B cell (primary cell): Measurements from ENCODE around the gene AADACL3. TPM values are rescaled to one million over a fixed set of nuclear protein-coding genes. Genes with fewer than 3 reads are reported as not detected.

Source experiments
- ATAC-seq: fragments of 200-7000 bp; cut with Tn5 transposase; one replicate; pipeline ENCODE4 v1.10.0; 2021; ENCODE audit warnings: low read depth, mild to moderate bottlenecking, moderate number of reproducible peaks, moderate library complexity
- CTCF ChIA-PET: fragments of 350-600 bp; sonication (Branson Sonifier 250); formaldehyde crosslinking; loops from one replicate; lab custom pipeline; 2021; ENCODE audit warnings: antibody characterized with exemption, inconsistent platforms; lab: Charles Lee
- POLR2A ChIA-PET: fragments of 350-600 bp; sonication (Branson Sonifier 250); formaldehyde crosslinking; loops from one replicate; lab custom pipeline; 2021; ENCODE audit warnings: antibody characterized with exemption; lab: Charles Lee
- DNase-seq: peaks from one replicate; pipeline ENCODE4 v3.0.0; 2013
- H2AFZ ChIP-seq: 2 replicates; pipeline ENCODE4 v1.6.1; 2012; ENCODE audit warnings: mild to moderate bottlenecking, low read depth, low read length; ENCODE audit not compliant: insufficient read depth, poor library complexity, severe bottlenecking
- H3K27ac ChIP-seq, 2 donors: 1 replicate in 1 of 2; 2 replicates in 1 of 2; pipeline ENCODE4 v1.5.1; 2012 to 2013; ENCODE audit warnings: low read length in 2 of 2, mild to moderate bottlenecking in 2 of 2, moderate library complexity in 1 of 2
- H3K27me3 ChIP-seq, 4 experiments: fragments of 200-600 bp in 1 of 4; sonication (generic) in 1 of 4; replicated peaks in 1 of 4; 1 replicate in 2 of 4; 2 replicates in 2 of 4; pipeline versions ENCODE4 v1.6.1 to v1.7.0; 2013 to 2016; ENCODE audit warnings: low read length in 3 of 4, mild to moderate bottlenecking in 2 of 4, mixed read lengths in 1 of 4, moderate library complexity in 1 of 4; ENCODE audit not compliant: insufficient read depth in 4 of 4, control insufficient read depth in 3 of 4; ENCODE audit errors: control extremely low read depth in 1 of 4
- H3K36me3 ChIP-seq, 2 experiments: replicated peaks in 1 of 2; 1 replicate in 1 of 2; 2 replicates in 1 of 2; pipeline versions ENCODE4 v1.6.1 to v1.7.1; 2013; ENCODE audit warnings: low read length in 1 of 2; ENCODE audit not compliant: insufficient read depth in 2 of 2, control insufficient read depth in 1 of 2; ENCODE audit errors: control extremely low read depth in 1 of 2, extremely low read depth in 1 of 2
- H3K4me1 ChIP-seq, 2 donors: fragments of 200-600 bp in 1 of 2; sonication (generic) in 1 of 2; 1 replicate in 1 of 2; 2 replicates in 1 of 2; pipeline versions ENCODE4 v1.5.1 to v1.6.1; 2013 to 2017; ENCODE audit warnings: low read length in 2 of 2; ENCODE audit not compliant: control insufficient read depth in 2 of 2, insufficient read depth in 2 of 2
- H3K4me2 ChIP-seq: replicated peaks from 2 replicates; pipeline ENCODE3; 2012; ENCODE audit warnings: mild to moderate bottlenecking, low read depth, low read length; ENCODE audit not compliant: poor library complexity, severe bottlenecking
- H3K4me3 ChIP-seq, 5 experiments: fragments of 200-600 bp in 1 of 5; sonication (generic) in 1 of 5; 1 replicate in 3 of 5; 2 replicates in 2 of 5; pipeline versions ENCODE4 v1.5.1 to v1.7.0; 2011 to 2016; ENCODE audit warnings: low read length in 4 of 5, mild to moderate bottlenecking in 4 of 5, low read depth in 2 of 5, control low read depth in 1 of 5, moderate library complexity in 1 of 5; ENCODE audit not compliant: insufficient read depth in 1 of 5; ENCODE audit errors: control extremely low read depth in 1 of 5, extremely low read depth in 1 of 5
- H3K79me2 ChIP-seq: fragments of 200-600 bp; sonication (generic); one replicate; pipeline ENCODE4 v1.6.0; 2016; ENCODE audit warnings: low read length; ENCODE audit not compliant: control insufficient read depth, insufficient read depth
- H3K9ac ChIP-seq: fragments of 200-600 bp; sonication (generic); 2 replicates; pipeline ENCODE4 v1.6.1; 2017; ENCODE audit warnings: mild to moderate bottlenecking, low read length, moderate library complexity
- H3K9me3 ChIP-seq, 3 donors: one replicate each; pipeline versions ENCODE4 v1.6.1 to v1.7.1; 2013; ENCODE audit warnings: low read length in 2 of 3; ENCODE audit not compliant: control insufficient read depth in 2 of 3, insufficient read depth in 1 of 3; ENCODE audit errors: control extremely low read depth in 1 of 3
- H4K20me1 ChIP-seq: 2 replicates; pipeline ENCODE4 v1.6.0; 2012; ENCODE audit warnings: mild to moderate bottlenecking, low read length; ENCODE audit not compliant: insufficient read depth, control insufficient read depth, poor library complexity, severe bottlenecking
- H3K27ac Mint-ChIP-seq: one replicate; pipeline ENCODE4 v1.8.0; 2021; ENCODE audit warnings: mixed read lengths
- H3K27me3 Mint-ChIP-seq: one replicate; pipeline ENCODE4 v1.8.0; 2021; ENCODE audit warnings: mixed read lengths
- H3K4me1 Mint-ChIP-seq: one replicate; pipeline ENCODE4 v1.8.0; 2021; ENCODE audit warnings: mixed read lengths
- H3K4me3 Mint-ChIP-seq: one replicate; pipeline ENCODE4 v1.8.0; 2021; ENCODE audit warnings: mixed read lengths
- H3K9me3 Mint-ChIP-seq: one replicate; pipeline ENCODE4 v1.8.0; 2022; ENCODE audit warnings: mixed read lengths; ENCODE audit not compliant: insufficient read depth
- CTCF ChIP-seq: fragments of 200-600 bp; IDR thresholded peaks from one replicate; pipeline ENCODE4 v1.8.0; 2022; ENCODE audit warnings: antibody characterized with exemption, mild to moderate bottlenecking
- EZH2 ChIP-seq: IDR thresholded peaks from 2 replicates; pipeline ENCODE4 v1.6.1; 2012; ENCODE audit warnings: borderline replicate concordance, low read depth, mild to moderate bottlenecking, moderate library complexity, low read length; ENCODE audit not compliant: insufficient read depth, poor library complexity, severe bottlenecking
- WGBS: methylation state at CpG from one replicate; pipeline ENCODE4 v1.1.5; 2013; ENCODE audit warnings: missing lambda C conversion rate; ENCODE audit not compliant: insufficient coverage; 5-methylcytosine and 5-hydroxymethylcytosine counted together
- intact Hi-C: fragments of 100-400 bp; cut with micrococcal nuclease; formaldehyde crosslinking; loops from one replicate; pipeline ENCODE4 v1.10.0; 2022
- polyA plus RNA-seq: library from polyadenylated mRNA; depleted of rRNA; stranded (reverse); fragments of >200 nt; gene quantifications from 2 replicates; pipeline ENCODE4 v1.2.3, GENCODE V29; 2012
- total RNA-seq, 2 donors: library from RNA; stranded (reverse); fragments of 120-200 nt in 1 of 2; gene quantifications; 1 replicate in 1 of 2; 2 replicates in 1 of 2; pipeline versions ENCODE4 v1.2.3 to v1.2.4, GENCODE V29; 2013 to 2022

The AADACL3 gene
- total and polyA plus RNA-seq, 2 donors (not counting 1 experiment from before 2014, with no cell fraction given): not detected

- Histone ChIP-seq H3K27me3 (no peaks in the 10 kb centered on the region), H3K4me2 (no peak overlapping the region), H3K9me3 (no peaks in the 10 kb centered on the region), H4K20me1 (no peaks in the 10 kb centered on the region), H3K4me3 (no peak overlapping the region), H3K4me1 (no peaks in the 10 kb centered on the region), H3K27ac (no peak overlapping the region), H3K9ac (no peak overlapping the region), H2AFZ (no peak overlapping the region), H3K79me2 (no peaks in the 10 kb centered on the region), H3K36me3 (no peaks in the 10 kb centered on the region)
- WGBS: no CpG with 5 or more reads among the region's 3 CpGs
- Mint-ChIP-seq H3K4me1 (no peaks in the 10 kb centered on the region), H3K27me3 (peaks cover 50% of the 10 kb centered on the region), H3K9me3 (no peaks in the 10 kb centered on the region), H3K27ac (no peak overlapping the region), H3K4me3 (no peak overlapping the region)
- intact Hi-C loops: no loop called here
- no peak for ATAC-seq
- no peak for TF ChIP-seq EZH2
- TF ChIP-seq CTCF: no peak
- no peak for DNase-seq
- CTCF ChIA-PET: no interaction called here
- POLR2A ChIA-PET: no interaction called here
Observed at GRCh38 chr1:12711536-12711935, 4.4 kb upstream of the AADACL3 start.

- TF ChIP-seq EZH2 (no peak), CTCF (no peak)
- H3K79me2 ChIP-seq: no peaks in the 10 kb centered on the region
- H3K27ac ChIP-seq: no peak overlapping the region
- peaks cover 50% of the 10 kb centered on the region for H3K27me3 Mint-ChIP-seq
- H3K4me3 ChIP-seq: no peak overlapping the region
- H3K4me1 Mint-ChIP-seq: no peaks in the 10 kb centered on the region
- no peaks in the 10 kb centered on the region for H3K27me3 ChIP-seq
- no peaks in the 10 kb centered on the region for H3K9me3 ChIP-seq
- no peak overlapping the region for H3K27ac Mint-ChIP-seq
- intact Hi-C loops: no loop called here
- H3K9me3 Mint-ChIP-seq: no peaks in the 10 kb centered on the region
- WGBS: 73% methylated on average over 1 of the region's 1 CpG
- POLR2A ChIA-PET: no interaction called here
- CTCF ChIA-PET: no interaction called here
- H3K4me3 Mint-ChIP-seq: no peak overlapping the region
- H2AFZ ChIP-seq: no peak overlapping the region
- H3K9ac ChIP-seq: no peak overlapping the region
- no peaks in the 10 kb centered on the region for H3K4me1 ChIP-seq
- ATAC-seq (no peak), DNase-seq (no peak)
- no peaks in the 10 kb centered on the region for H4K20me1 ChIP-seq
- H3K36me3 ChIP-seq: no peaks in the 10 kb centered on the region
- no peak overlapping the region for H3K4me2 ChIP-seq
Observed at GRCh38 chr1:12712076-12712475, 3.8 kb upstream of the AADACL3 start.
